ENCODE data around the gene HEBP2.
"Not testable (repeated sequence)": the region's sequence is repeated elsewhere in the genome, so short reads cannot be mapped to it uniquely, and the experiment has no call there.

Gene HEBP2

GRCh38 chr6:138403801-138404665, at the start of gene HEBP2:
Gene HEBP2 (plus strand): TSS chr6:138404223. CDS start chr6:138404496, 273 bp downstream.
- peak; percentile 97 for DNase-seq (ENCODE audit: low read depth)
- TF ChIP-seq, protein P1, sequence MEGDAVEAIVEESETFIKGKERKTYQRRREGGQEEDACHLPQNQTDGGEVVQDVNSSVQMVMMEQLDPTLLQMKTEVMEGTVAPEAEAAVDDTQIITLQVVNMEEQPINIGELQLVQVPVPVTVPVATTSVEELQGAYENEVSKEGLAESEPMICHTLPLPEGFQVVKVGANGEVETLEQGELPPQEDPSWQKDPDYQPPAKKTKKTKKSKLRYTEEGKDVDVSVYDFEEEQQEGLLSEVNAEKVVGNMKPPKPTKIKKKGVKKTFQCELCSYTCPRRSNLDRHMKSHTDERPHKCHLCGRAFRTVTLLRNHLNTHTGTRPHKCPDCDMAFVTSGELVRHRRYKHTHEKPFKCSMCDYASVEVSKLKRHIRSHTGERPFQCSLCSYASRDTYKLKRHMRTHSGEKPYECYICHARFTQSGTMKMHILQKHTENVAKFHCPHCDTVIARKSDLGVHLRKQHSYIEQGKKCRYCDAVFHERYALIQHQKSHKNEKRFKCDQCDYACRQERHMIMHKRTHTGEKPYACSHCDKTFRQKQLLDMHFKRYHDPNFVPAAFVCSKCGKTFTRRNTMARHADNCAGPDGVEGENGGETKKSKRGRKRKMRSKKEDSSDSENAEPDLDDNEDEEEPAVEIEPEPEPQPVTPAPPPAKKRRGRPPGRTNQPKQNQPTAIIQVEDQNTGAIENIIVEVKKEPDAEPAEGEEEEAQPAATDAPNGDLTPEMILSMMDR (IDR thresholded peaks at IDR 0.05; ENCODE audit: insufficient read depth, low read depth, low read length, missing control alignments), result no peak
- peak within 1 kb of the TSS; percentile 89 for H3K4me3 ChIP-seq (ENCODE audit: low read length)

- H3K4me3 ChIP-seq (ENCODE audit: low read length), result no peak overlapping the region
- TF ChIP-seq, protein P1 (IDR thresholded peaks at IDR 0.05; ENCODE audit: insufficient read depth, low read depth, low read length, missing control alignments), result no peak
- DNase-seq (ENCODE audit: low read depth), result no peak
These were observed 46.1 kb upstream of the HEBP2 start for GRCh38 chr6:138357928-138358327.

DNA sequence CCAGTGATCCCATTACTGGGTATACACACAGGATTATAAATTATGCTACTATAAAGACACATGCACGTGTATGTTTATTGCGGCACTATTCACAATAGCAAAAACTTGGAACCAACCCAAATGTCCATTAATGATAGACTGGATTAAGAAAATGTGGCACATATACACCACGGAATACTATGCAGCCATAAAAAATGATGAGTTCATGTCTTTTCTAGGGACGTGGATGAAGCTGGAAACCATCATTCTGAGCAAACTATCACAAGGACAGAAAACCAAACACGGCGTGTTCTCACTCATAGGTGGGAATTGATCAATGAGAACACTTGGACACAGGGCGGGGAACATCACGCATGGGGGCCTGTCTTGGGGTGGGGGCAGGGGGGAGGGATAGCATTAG, 35.3 kb upstream of the HEBP2 start:
- DNase-seq (ENCODE audit: low read depth); H3K4me3 ChIP-seq (ENCODE audit: low read length): not testable (repeated sequence)

DNA sequence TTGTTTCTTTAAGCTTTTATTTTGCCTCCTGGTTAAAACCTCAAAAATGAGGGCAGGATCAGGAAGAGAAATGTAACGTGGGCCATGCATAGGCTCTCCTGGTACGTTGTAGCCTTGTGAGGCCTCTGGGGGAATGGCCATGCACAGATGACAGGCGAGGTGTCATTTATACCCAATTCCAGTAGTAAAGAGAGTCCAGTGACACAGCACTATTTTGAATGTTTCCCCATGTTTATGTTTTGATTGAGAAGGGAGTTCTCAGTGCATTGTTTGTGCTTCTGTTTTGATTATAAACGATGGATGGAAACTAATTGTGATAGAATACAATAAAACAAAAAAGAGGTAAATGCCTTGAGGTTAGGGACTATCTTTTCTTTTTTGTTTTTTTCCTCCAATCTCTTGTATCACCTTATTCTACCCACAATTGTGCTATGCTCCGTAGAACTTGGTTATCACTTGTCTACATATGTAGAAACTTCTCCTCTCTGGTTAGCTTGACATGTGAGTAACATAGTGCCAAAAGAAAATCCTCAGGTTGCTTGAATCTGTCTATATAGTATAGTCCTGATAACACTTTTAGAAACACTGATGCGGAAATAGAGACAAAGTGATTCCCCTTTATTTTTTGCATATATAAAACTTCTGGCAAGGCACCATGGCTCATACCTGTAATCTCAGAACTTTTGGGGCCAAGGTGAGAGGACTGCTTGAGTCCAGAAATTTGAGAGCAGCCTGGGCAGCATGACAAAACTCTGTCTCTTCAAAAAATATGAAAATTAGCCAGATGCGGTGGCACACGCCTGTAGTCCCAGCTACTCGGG, 33.2 kb upstream of the HEBP2 start:
- DNase-seq (ENCODE audit: low read depth), result no peak
- H3K4me3 ChIP-seq (ENCODE audit: low read length), result no peak overlapping the region
- TF ChIP-seq, protein P1 (IDR thresholded peaks at IDR 0.05; ENCODE audit: insufficient read depth, low read depth, low read length, missing control alignments), result no peak

GRCh38 chr6:138371452-138371711, 32.6 kb upstream of the HEBP2 start:
- TF ChIP-seq, protein P1 (IDR thresholded peaks at IDR 0.05; ENCODE audit: insufficient read depth, low read depth, low read length, missing control alignments), result no peak
- no peak for DNase-seq (ENCODE audit: low read depth)
- H3K4me3 ChIP-seq (ENCODE audit: low read length), result no peak overlapping the region

DNA sequence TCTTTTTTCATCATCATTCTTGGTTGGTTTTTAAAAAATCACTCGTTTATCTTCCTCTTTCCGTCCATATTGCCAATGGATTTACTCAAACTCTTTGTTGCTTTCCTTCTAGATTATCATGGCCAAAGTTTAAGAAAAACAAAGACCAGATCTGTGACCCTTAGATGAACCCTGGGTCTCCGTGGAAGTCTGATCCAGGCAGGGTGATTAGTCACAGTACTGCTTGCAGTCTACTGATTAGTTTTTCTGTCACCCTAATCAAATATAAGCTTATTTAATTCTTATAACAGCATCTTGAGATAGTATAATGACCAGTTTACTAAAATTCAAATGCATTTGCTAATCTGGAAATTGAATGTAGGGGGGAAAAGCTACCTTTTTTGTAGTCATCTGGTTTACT, 32.3 kb upstream of the HEBP2 start:
- TF ChIP-seq, protein P1 (IDR thresholded peaks at IDR 0.05; ENCODE audit: insufficient read depth, low read depth, low read length, missing control alignments), result no peak
- no peak for DNase-seq (ENCODE audit: low read depth)
- H3K4me3 ChIP-seq (ENCODE audit: low read length), result no peak overlapping the region

DNA sequence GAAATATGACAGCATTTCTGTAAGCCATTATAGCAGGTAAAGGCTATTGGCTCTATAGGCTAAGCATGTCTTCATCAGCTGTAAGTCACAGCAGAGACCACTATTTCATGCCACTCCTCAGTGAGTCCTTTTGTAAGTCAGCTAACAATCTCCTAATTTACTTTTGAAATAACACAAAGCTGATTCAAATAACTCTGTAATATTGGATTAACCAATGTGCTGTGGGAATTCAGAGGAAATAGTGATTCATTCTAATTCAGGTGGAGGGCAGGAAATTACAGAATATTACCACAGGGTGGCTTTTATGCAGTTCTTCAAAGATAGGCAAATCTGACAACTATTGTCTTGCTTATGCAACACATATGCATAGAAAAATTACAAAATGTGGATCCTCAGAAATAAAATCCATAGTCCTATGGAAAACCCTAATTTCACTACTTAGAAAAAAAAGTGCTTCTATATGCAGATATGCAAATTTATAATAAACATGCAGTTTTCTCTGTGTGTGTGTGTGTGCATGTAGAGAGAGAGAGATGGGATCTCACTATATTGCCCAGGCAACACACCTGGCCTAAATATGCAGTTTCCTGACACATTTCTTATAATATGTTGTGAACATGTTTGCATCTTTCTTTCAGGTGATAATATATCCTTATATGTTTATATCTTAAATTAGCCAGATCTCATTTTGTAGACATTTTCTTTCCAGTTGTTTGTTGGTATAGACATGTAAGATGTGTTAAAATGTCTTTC, 31.1 kb upstream of the HEBP2 start:
- no peak overlapping the region for H3K4me3 ChIP-seq (ENCODE audit: low read length)
- peak; percentile 61 for DNase-seq (ENCODE audit: low read depth)
- TF ChIP-seq, protein P1 (IDR thresholded peaks at IDR 0.05; ENCODE audit: insufficient read depth, low read depth, low read length, missing control alignments), result no peak
